ENCODE measurements around the gene MSMB. TPM values are rescaled to one million over a fixed set of nuclear protein-coding genes. Genes with fewer than 3 reads are reported as not detected.
A peak's percentile ranks its signal among the peaks of the same experiment; 100 is the strongest.

Gene MSMB
- total RNA-seq, 2 experiments from 2014 or later: not detected

DNA sequence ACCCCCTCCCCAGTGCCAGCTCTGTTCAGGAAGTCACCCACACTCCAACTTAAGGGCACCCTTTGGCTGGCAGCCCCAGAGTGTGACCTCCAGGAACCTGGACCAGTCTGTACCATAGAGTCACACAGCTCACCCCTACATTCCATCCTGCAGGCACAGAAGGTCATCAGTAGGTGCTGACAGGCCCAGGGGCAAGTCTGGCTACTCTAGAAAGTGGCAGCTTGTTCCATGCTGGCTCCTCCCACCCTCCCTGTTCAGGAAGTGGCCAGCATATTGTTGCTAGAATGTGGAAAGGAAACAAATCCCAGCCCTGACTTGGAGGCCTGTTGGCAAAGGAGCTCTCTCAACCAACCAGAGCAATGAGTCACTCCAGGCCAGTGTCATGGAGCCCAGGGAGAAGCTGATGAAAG is 12.5 kb downstream of the MSMB start:
- DNase-seq (ENCODE audit: low spot score): no peak
- peak overlapping the region; percentile 18; the same call in 1 of the 2 replicates for H2AFZ ChIP-seq (ENCODE audit: low read length)
- peaks cover 16% of the 10 kb centered on the region for H3K79me2 ChIP-seq (ENCODE audit: insufficient read depth, low read depth, low read length)
- ChIA-PET POLR2A (interaction anchor here (1.3 kb wide), 1 partner anchor 13 kb away, joined by 5 read pairs; no protein-coding TSS in a partner anchor), CTCF (ENCODE audit: unreplicated experiment) (no interaction called here)
- H3K9me3 ChIP-seq (ENCODE audit: low read length): no peaks in the 10 kb centered on the region
- TF ChIP-seq, protein P1, sequence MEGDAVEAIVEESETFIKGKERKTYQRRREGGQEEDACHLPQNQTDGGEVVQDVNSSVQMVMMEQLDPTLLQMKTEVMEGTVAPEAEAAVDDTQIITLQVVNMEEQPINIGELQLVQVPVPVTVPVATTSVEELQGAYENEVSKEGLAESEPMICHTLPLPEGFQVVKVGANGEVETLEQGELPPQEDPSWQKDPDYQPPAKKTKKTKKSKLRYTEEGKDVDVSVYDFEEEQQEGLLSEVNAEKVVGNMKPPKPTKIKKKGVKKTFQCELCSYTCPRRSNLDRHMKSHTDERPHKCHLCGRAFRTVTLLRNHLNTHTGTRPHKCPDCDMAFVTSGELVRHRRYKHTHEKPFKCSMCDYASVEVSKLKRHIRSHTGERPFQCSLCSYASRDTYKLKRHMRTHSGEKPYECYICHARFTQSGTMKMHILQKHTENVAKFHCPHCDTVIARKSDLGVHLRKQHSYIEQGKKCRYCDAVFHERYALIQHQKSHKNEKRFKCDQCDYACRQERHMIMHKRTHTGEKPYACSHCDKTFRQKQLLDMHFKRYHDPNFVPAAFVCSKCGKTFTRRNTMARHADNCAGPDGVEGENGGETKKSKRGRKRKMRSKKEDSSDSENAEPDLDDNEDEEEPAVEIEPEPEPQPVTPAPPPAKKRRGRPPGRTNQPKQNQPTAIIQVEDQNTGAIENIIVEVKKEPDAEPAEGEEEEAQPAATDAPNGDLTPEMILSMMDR (conservative IDR thresholded peaks at IDR 0.05; ENCODE audit: low read length): no peak
- TF ChIP-seq EZH2phosphoT487 (IDR thresholded peaks at IDR 0.05; ENCODE audit: borderline replicate concordance, low read depth, low read length): no peak
- H4K20me1 ChIP-seq (ENCODE audit: insufficient read depth, low read length): peaks cover 10% of the 10 kb centered on the region; the same call in 1 of the 2 replicates
- no peak overlapping the region for H3K27ac ChIP-seq (ENCODE audit: low read depth, low read length, poor library complexity, severe bottlenecking)
- peaks cover 10% of the 10 kb centered on the region for H3K4me1 ChIP-seq (ENCODE audit: insufficient read depth, low read length, poor library complexity, severe bottlenecking)
- no peaks in the 10 kb centered on the region for H3K36me3 ChIP-seq (ENCODE audit: insufficient read depth, low read length)
- no peak overlapping the region for H3K4me3 ChIP-seq (ENCODE audit: low read depth, low read length, poor library complexity, severe bottlenecking)
- H3K9me2 ChIP-seq (ENCODE audit: insufficient read depth, low read length): no peaks in the 10 kb centered on the region
- intact Hi-C loops (cut with micrococcal nuclease; ENCODE audit: unreplicated experiment): loop anchor here (5.0 kb wide), 2 partner anchors 59 to 1031 kb away; partner anchors contain the start of gene ZNF22
- no peak overlapping the region for H3K4me2 ChIP-seq (ENCODE audit: low read length)
- no TSS peak for BruUV-seq (replicated peaks)

DNA sequence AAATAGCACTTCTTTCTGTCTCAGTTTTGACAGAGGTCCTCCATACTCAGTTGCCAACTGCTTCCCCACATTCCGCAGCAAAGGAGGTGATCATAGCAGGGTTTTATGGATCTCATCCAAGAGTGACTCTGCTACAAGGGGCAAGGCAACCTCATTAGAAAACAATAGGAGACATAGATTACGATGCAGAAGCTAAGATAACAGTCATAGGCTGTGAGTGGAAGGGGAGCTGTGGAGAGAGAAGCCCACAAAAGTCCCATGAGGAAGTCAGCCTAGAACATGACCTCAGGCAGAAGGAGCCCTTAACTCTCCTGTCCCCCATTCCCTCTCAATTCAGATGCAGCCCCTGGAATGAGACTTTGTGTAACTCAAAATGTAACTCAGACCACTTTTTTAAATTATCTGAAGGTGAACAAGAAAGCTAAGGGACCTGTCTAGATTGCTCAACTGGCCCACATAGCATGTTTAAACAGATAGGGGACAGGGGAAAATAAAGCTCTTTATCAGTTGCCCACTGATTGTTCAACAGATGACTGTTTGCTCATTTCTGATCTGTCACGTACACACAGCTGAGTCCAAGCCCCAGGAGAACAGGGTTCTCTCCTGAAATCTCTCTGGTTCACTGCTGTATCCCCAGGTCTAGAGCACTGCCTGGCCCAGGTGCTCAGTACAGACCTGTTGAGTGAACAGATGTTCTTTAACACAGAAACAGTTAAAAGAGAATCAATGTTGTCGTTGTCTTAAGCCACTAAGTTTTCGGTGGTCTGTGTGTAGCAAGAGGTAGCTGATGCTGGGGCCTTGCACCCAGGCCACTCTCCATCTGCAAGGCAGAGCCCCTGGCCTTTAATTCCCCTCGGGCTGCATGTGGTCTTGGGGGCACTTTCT is 14.2 kb downstream of the MSMB start:
- Histone ChIP-seq H3K4me3 (ENCODE audit: low read depth, low read length, poor library complexity, severe bottlenecking) (no peak overlapping the region), H2AFZ (ENCODE audit: low read length) (peak overlapping the region; percentile 70), H4K20me1 (ENCODE audit: insufficient read depth, low read length) (peaks cover 23% of the 10 kb centered on the region), H3K9me3 (ENCODE audit: low read length) (no peaks in the 10 kb centered on the region), H3K4me1 (ENCODE audit: insufficient read depth, low read length, poor library complexity, severe bottlenecking) (peaks cover 18% of the 10 kb centered on the region), H3K9me2 (ENCODE audit: insufficient read depth, low read length) (no peaks in the 10 kb centered on the region), H3K4me2 (ENCODE audit: low read length) (no peak overlapping the region), H3K27ac (ENCODE audit: low read depth, low read length, poor library complexity, severe bottlenecking) (no peak overlapping the region), H3K79me2 (ENCODE audit: insufficient read depth, low read depth, low read length) (peaks cover 33% of the 10 kb centered on the region), H3K36me3 (ENCODE audit: insufficient read depth, low read length) (peaks cover 14% of the 10 kb centered on the region; the same call in 1 of the 2 replicates)
- intact Hi-C loops (cut with micrococcal nuclease; ENCODE audit: unreplicated experiment): loop anchor here (2.0 to 5.0 kb wide), 3 partner anchors 60 to 1030 kb away; partner anchors contain the start of gene ZNF22
- BruUV-seq (replicated peaks): no TSS peak
- POLR2A ChIA-PET: interaction anchor here (0.5 to 1.4 kb wide), 4 partner anchors 11 to 269 kb away, joined by 3 to 6 read pairs (median 3); no protein-coding TSS in a partner anchor
- no peak for TF ChIP-seq EZH2phosphoT487 (IDR thresholded peaks at IDR 0.05; ENCODE audit: borderline replicate concordance, low read depth, low read length)
- TF ChIP-seq, protein P1 (conservative IDR thresholded peaks at IDR 0.05; ENCODE audit: low read length): no peak
- CTCF ChIA-PET (ENCODE audit: unreplicated experiment): interaction anchor here (1.4 kb wide), 1 partner anchor 12 kb away, joined by 5 read pairs; no protein-coding TSS in a partner anchor
- no peak for DNase-seq (ENCODE audit: low spot score)
